Stomach (tissue), 9 donors: Measurements from ENCODE around the gene ME3. TPM values are rescaled to one million over a fixed set of nuclear protein-coding genes. Genes with fewer than 3 reads are reported as not detected.

Source experiments
- DNase-seq, 2 donors: peaks; one replicate each; pipeline versions ENCODE4 v3.0.0 to v3.0.0-alpha.2; 2013 to 2019
- H3K27ac ChIP-seq, 5 donors: fragments of 200-600 bp in 4 of 5; sonication (generic) in 4 of 5; one replicate each; pipeline ENCODE4 v1.5.1; 2013 to 2019; ENCODE audit warnings: mild to moderate bottlenecking in 1 of 5, moderate library complexity in 1 of 5
- H3K27me3 ChIP-seq, 3 donors: fragments of 200-600 bp; sonication (generic); one replicate each; pipeline ENCODE4 v1.5.1; 2017 to 2019; ENCODE audit warnings: mixed run types in 1 of 3
- H3K36me3 ChIP-seq, 4 donors: fragments of 200-600 bp; sonication (generic); 1 replicate in 3 of 4; 2 replicates in 1 of 4; pipeline ENCODE4 v1.5.1; 2016 to 2019
- H3K4me1 ChIP-seq, 4 donors: fragments of 200-600 bp; sonication (generic); one replicate each; pipeline ENCODE4 v1.5.1; 2016 to 2019
- H3K4me3 ChIP-seq, 4 donors: fragments of 200-600 bp; sonication (generic) in 3 of 4; one replicate each; pipeline ENCODE4 v1.5.1; 2016 to 2019; ENCODE audit warnings: mild to moderate bottlenecking in 1 of 4
- H3K9me3 ChIP-seq, 4 donors: fragments of 200-600 bp; sonication (generic); one replicate each; pipeline ENCODE4 v1.5.1; 2016 to 2019
- EP300 ChIP-seq: sonication (generic); formaldehyde crosslinking; IDR thresholded peaks from one replicate; pipeline ENCODE4 v1.6.1; 2017; ENCODE audit warnings: antibody characterized with exemption
- POLR2A ChIP-seq, 4 donors: fragments of 450-650 bp; IDR thresholded peaks; one replicate each; pipeline ENCODE4 v1.6.1; 2016; ENCODE audit warnings: antibody characterized with exemption in 4 of 4, control low read depth in 2 of 4, mild to moderate bottlenecking in 1 of 4, moderate library complexity in 1 of 4
- POLR2AphosphoS5 ChIP-seq, 3 donors: sonication (generic); formaldehyde crosslinking; IDR thresholded peaks; one replicate each; pipeline ENCODE4 v1.6.1; 2016; ENCODE audit warnings: antibody characterized with exemption in 3 of 3
- WGBS, 5 donors: extraction: QIAGEN DNeasy Blood & Tissue Kit in 3 of 5; methylation state at CpG; one replicate each; pipeline versions ENCODE4 v1.1.5 to v1.1.7; 2013 to 2018; 5-methylcytosine and 5-hydroxymethylcytosine counted together
- intact Hi-C: fragments of 100-400 bp; cut with DNase I; formaldehyde crosslinking; loops from one replicate; pipeline ENCODE4 v1.15.1; 2023; ENCODE audit warnings: low total_unique reads
- polyA plus RNA-seq, 3 donors: library from polyadenylated mRNA; stranded (reverse); fragments of 200-250 nt; gene quantifications; one replicate each; pipeline ENCODE4 v1.2.3, GENCODE V29; 2013
- total RNA-seq, 5 donors: library from RNA; depleted of rRNA; stranded (reverse); fragments of >200 nt; gene quantifications; one replicate each; pipeline versions ENCODE4 v1.1.0 to v1.2.3, GENCODE V29; 2014 to 2016
- TF ChIP-seq, protein P1 (sequence below), 7 experiments: fragments of 450-650 bp in 4 of 7; fragments of 200-600 bp in 3 of 7; sonication (generic) in 3 of 7; IDR thresholded peaks; one replicate each; pipeline ENCODE4 v1.5.1; 2016 to 2019; ENCODE audit warnings: antibody characterized with exemption in 7 of 7, control low read depth in 2 of 7, mild to moderate bottlenecking in 1 of 7
- donor health status: healthy with polysubstance abuse.
- donor health status: Bipolar disorder and iron deficiency.
- donor health status: healthy.

ME3 gene
- total and polyA plus RNA-seq, 8 donors: 11.2 to 82.1 (median 51.1) TPM

DNA sequence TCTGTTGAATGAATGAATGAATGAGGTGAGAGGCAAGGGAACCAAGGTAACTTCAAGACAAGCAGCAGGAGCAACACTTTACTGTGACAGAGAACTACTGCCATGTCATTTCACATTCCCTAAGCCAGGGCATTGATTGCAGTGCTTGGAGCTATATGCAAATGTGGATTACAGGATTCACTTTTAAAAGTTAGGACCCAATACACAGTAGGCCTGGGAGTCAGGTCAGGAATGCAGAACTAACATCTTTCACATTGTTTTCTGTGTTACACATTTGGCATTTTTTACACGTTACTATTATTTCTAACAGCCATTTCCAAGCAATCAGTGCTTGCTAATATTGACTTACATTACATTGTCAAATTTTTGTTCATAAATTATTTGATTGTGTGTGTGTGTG is 26.2 kb upstream of the ME3 start:
- Histone ChIP-seq H3K4me3 (no peak overlapping the region), H3K36me3 (no peaks in the 10 kb centered on the region), H3K9me3 (no peaks in the 10 kb centered on the region), H3K4me1 (peaks cover 0 to 27% (median 9%) of the 10 kb centered on the region in 4 donors), H3K27me3 (no peaks in the 10 kb centered on the region), H3K27ac (no peak overlapping the region)
- TF ChIP-seq POLR2AphosphoS5 (IDR thresholded peaks at IDR 0.05): no peak
- intact Hi-C loops: no loop called here
- WGBS, 5 donors: 72 to 89% (median 82%) methylated on average over 1 of the region's 1 CpG
- DNase-seq: no peak

DNA sequence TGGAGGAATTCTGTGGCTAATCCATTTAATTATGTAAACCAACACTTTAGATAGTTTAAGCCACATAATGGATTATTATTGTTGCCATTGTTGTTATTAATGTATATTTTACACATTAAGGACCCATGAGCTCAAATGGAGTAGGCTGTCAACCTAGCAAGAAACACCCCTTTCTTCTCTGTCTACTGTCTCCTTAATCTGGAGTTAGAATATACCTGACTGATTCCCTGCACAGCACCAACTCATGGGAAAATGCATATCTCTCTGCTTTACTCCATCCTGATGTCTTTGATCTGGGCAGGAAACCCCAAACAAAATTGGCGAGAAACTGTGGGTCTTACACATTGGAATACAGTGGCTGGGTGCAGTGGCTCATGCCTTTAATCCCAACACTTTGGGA is 24.0 kb upstream of the ME3 start:
- intact Hi-C loops: no loop called here
- peak overlapping the region in 2 of 5 donors; percentile 25 to 35 for H3K27ac ChIP-seq
- TF ChIP-seq POLR2A (IDR thresholded peaks at IDR 0.05): no peak
- TF ChIP-seq EP300: no peak
- TF ChIP-seq POLR2AphosphoS5 (IDR thresholded peaks at IDR 0.05): no peak
- TF ChIP-seq, protein P1, sequence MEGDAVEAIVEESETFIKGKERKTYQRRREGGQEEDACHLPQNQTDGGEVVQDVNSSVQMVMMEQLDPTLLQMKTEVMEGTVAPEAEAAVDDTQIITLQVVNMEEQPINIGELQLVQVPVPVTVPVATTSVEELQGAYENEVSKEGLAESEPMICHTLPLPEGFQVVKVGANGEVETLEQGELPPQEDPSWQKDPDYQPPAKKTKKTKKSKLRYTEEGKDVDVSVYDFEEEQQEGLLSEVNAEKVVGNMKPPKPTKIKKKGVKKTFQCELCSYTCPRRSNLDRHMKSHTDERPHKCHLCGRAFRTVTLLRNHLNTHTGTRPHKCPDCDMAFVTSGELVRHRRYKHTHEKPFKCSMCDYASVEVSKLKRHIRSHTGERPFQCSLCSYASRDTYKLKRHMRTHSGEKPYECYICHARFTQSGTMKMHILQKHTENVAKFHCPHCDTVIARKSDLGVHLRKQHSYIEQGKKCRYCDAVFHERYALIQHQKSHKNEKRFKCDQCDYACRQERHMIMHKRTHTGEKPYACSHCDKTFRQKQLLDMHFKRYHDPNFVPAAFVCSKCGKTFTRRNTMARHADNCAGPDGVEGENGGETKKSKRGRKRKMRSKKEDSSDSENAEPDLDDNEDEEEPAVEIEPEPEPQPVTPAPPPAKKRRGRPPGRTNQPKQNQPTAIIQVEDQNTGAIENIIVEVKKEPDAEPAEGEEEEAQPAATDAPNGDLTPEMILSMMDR (IDR thresholded peaks at IDR 0.05): no peak
- no peaks in the 10 kb centered on the region for H3K9me3 ChIP-seq
- WGBS, 5 donors: 85 to 96% (median 89%) methylated on average over 1 of the region's 1 CpG
- H3K36me3 ChIP-seq: no peaks in the 10 kb centered on the region
- no peak overlapping the region for H3K4me3 ChIP-seq
- peaks cover 0 to 24% (median 9%) of the 10 kb centered on the region in 4 donors for H3K4me1 ChIP-seq
- no peak for DNase-seq
- no peaks in the 10 kb centered on the region for H3K27me3 ChIP-seq

DNA sequence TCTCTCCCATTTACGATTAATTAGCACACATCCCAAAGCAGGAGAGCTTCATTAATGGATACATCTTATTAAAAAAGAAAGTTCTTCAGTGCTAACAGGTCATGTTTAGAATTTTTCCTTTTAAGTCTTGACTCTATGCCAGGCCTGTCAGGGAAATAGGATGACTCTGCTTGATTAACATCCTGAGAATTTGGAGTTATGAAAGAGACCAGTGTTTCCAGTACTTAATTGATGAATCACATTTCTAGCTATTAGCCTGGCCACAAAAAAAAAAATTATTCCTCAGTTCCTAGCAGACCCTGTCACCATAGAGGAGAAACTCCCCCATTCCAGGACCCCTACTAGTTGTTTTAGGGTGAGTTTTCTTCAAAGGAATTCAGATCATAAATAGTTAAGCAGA is 23.6 kb upstream of the ME3 start:
- no peak overlapping the region for H3K4me3 ChIP-seq
- TF ChIP-seq POLR2AphosphoS5 (IDR thresholded peaks at IDR 0.05): peak; percentile 1 to 67 (median 24)
- TF ChIP-seq, protein P1 (IDR thresholded peaks at IDR 0.05): no peak
- 60 to 86% (median 71%) methylated on average over 1 of the region's 1 CpG for WGBS, 5 donors
- no peaks in the 10 kb centered on the region for H3K36me3 ChIP-seq
- peak overlapping the region in 2 of 5 donors; percentile 25 to 59 for H3K27ac ChIP-seq
- DNase-seq: peak in 1 of 2 donors; percentile 52
- intact Hi-C loops: no loop called here
- peaks cover 0 to 24% (median 9%) of the 10 kb centered on the region in 4 donors for H3K4me1 ChIP-seq
- no peaks in the 10 kb centered on the region for H3K27me3 ChIP-seq
- H3K9me3 ChIP-seq: no peaks in the 10 kb centered on the region

- H3K27ac ChIP-seq: peak overlapping the region in 2 of 5 donors; percentile 14 to 59
These were observed 23.0 kb upstream of the ME3 start for GRCh38 chr11:86695373-86695772.

GRCh38 chr11:86693518-86693917 is 21.1 kb upstream of the ME3 start:
- H3K36me3 ChIP-seq: no peaks in the 10 kb centered on the region
- DNase-seq: no peak
- H3K27ac ChIP-seq: no peak overlapping the region
- H3K4me1 ChIP-seq: peaks cover 0 to 24% (median 9%) of the 10 kb centered on the region in 4 donors
- TF ChIP-seq POLR2A (IDR thresholded peaks at IDR 0.05): no peak
- TF ChIP-seq EP300: no peak
- TF ChIP-seq, protein P1 (IDR thresholded peaks at IDR 0.05): no peak
- TF ChIP-seq POLR2AphosphoS5 (IDR thresholded peaks at IDR 0.05): no peak
- intact Hi-C loops: no loop called here
- no peaks in the 10 kb centered on the region for H3K27me3 ChIP-seq
- WGBS, 5 donors: 81 to 96% (median 84%) methylated on average over 1 of the region's 1 CpG
- H3K4me3 ChIP-seq: no peak overlapping the region
- H3K9me3 ChIP-seq: no peaks in the 10 kb centered on the region

More at GRCh38 chr11:86695373-86695772, 23.0 kb upstream of the ME3 start:
- intact Hi-C loops: no loop called here
- H3K4me3 ChIP-seq: no peak overlapping the region
- DNase-seq: no peak
- H3K4me1 ChIP-seq: peaks cover 0 to 24% (median 9%) of the 10 kb centered on the region in 4 donors
- no peak for TF ChIP-seq POLR2A (IDR thresholded peaks at IDR 0.05)
- TF ChIP-seq, protein P1 (IDR thresholded peaks at IDR 0.05): no peak
- no peak for TF ChIP-seq EP300
- no peak for TF ChIP-seq POLR2AphosphoS5 (IDR thresholded peaks at IDR 0.05)
- H3K27me3 ChIP-seq: no peaks in the 10 kb centered on the region
- H3K9me3 ChIP-seq: no peaks in the 10 kb centered on the region
- no peaks in the 10 kb centered on the region for H3K36me3 ChIP-seq
